SK-MEL-5 (cell line): ENCODE data around the gene SLC35F5. TPM values are rescaled to one million over a fixed set of nuclear protein-coding genes. Genes with fewer than 3 reads are reported as not detected.
"Not testable (repeated sequence)": the region's sequence is repeated elsewhere in the genome, so short reads cannot be mapped to it uniquely, and the experiment has no call there.

Experiments used
- DNase-seq: peaks from one replicate; pipeline ENCODE4 v3.0.0-alpha.2; 2016; ENCODE audit warnings: low read depth, low spot score
- in situ Hi-C: cut with HindIII; loops from 2 replicates; pipeline ENCODE4 v1.10.0; 2016; ENCODE audit warnings: low sequenced_read_pairs, high pct_unique_total_duplicates, low pct_unique_long_range_greater_than_20kb
- polyA plus RNA-seq, 2 experiments: library from polyadenylated mRNA; depleted of rRNA; stranded (reverse); fragments of >200 nt; gene quantifications; 2 replicates each; pipeline ENCODE4 v1.2.3, GENCODE V29; 2015
- total RNA-seq: library from RNA; depleted of rRNA; stranded (reverse); fragments of >200 nt; shearing (Covaris generic); gene quantifications from 2 replicates; pipeline ENCODE4 v1.2.3, GENCODE V29; 2014; rRNA removed

The SLC35F5 gene, protein sequence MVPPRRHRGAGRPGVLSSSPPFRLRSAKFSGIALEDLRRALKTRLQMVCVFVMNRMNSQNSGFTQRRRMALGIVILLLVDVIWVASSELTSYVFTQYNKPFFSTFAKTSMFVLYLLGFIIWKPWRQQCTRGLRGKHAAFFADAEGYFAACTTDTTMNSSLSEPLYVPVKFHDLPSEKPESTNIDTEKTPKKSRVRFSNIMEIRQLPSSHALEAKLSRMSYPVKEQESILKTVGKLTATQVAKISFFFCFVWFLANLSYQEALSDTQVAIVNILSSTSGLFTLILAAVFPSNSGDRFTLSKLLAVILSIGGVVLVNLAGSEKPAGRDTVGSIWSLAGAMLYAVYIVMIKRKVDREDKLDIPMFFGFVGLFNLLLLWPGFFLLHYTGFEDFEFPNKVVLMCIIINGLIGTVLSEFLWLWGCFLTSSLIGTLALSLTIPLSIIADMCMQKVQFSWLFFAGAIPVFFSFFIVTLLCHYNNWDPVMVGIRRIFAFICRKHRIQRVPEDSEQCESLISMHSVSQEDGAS
- total RNA-seq = 117 and 133 TPM in 2 replicates
- 41.0 and 50.1 TPM in 2 replicates for polyA plus RNA-seq (2015; cell fraction: cytosol; rRNA removed)
- polyA plus RNA-seq (2015; cell fraction: nucleus; rRNA removed) = 76.4 and 87.4 TPM in 2 replicates

DNA sequence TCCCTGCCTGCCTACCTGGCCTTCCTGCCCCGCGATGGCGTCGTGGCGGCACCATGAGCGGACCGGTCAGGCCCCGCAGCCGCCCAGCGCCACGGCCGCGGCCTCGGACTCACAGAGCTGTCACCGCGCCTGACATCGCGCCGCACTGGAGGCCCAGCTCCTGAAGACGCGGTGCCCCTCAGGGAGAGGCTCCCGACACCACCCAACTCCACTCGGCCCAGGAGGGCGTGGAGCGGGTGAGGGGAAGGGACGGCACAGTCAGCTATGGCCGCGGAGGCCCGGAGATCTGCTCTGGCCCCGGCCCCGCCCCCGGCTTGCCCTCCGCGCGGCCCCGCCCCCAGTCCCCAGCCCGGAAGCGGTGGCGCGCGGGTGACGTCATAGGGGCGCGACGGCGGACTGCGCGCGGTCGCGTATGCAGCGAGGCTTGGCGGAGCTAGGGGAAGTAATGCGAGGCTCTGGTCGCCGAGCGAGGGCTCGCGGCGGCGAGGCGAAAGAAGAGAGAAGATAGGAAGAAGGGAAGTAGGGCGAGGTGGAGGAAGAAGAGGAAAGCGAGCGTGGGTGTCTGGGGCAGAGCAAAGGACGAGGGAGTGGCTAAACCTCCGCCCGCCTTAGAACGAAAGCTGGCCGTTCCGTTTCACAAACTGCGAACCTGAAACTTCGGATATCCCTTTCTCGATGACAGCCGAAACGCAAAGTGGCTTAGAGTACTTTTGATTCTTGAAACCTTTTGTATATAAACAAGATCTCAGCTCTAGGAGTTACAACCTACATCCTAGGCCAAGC, at the start of gene SLC35F5:
Gene SLC35F5, minus strand, starts transcription at position 288 of the 783 bp plus-strand sequence. Its CDS starts 233 bp downstream, at position 55.
- peak; percentile 82 for DNase-seq
- in situ Hi-C loops = no loop called here

DNA sequence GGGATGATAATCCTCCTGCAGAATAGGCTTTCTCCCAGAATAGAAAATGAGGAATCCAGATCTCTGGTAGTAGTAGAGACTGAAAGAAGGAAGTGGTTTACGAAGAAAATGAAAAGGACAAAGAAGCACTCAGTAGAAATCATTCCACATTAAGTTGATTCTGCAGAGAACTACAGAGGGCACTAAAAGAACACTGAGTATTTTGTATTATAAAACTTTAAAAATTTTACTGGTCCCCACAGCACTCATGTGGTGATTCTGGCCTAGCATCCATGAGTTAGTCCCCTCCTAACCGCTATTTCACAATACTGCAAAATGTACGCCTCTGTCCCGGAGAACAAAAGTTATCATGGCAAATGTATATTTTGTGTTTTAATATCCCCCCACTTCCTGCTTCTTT, 42.9 kb upstream of the SLC35F5 start:
- peak; percentile 75 for DNase-seq
- in situ Hi-C loops = no loop called here

DNA sequence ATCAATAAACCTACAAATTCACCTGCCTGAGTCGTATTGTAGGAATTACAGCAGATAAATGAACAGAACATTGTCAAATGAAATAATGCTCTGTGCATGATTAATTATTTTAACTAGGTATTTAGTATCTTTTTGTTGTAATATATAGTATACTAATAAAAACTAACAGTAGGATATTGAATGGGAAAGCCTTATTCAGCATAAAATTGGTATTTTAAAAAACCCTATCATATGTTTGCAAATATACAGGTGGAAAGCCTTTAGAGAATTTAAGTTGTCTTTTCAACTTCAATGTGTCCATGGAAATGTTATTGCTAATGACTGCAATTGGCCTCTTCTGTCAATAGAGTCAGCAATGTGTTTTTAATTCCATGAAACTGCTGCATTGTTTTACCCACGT, 40.8 kb upstream of the SLC35F5 start:
- in situ Hi-C loops = no loop called here

DNA sequence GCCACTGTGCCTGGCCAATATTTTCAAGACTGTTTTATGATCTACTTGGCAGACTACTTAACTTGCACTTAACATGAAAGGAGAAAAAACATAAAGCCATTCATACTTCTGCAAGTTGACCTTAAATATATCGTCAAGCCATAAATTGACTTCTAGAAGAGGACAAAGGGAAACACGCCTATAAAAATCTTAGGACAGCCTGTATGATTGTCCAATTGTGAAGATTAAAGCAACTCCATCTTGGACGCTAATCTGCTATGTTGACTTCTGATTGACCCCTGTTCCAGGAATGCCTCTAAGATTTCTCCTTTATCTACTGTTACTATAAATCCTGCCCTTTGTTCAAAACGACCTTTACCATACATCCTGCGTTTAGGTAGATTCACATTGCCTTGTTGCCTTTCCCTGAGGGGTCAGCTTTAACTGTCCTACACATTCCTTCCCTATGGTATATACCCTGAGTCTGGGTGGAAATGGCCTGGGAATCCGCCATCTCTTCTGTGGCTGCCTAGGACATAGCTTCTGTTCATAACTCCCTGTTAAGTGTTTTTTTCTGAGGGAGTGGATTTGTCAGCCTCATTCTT, 40.2 kb upstream of the SLC35F5 start:
- in situ Hi-C loops = no loop called here
- DNase-seq = no peak

More for the DNA sequence above, 40.8 kb upstream of the SLC35F5 start:
- no peak for DNase-seq

DNA sequence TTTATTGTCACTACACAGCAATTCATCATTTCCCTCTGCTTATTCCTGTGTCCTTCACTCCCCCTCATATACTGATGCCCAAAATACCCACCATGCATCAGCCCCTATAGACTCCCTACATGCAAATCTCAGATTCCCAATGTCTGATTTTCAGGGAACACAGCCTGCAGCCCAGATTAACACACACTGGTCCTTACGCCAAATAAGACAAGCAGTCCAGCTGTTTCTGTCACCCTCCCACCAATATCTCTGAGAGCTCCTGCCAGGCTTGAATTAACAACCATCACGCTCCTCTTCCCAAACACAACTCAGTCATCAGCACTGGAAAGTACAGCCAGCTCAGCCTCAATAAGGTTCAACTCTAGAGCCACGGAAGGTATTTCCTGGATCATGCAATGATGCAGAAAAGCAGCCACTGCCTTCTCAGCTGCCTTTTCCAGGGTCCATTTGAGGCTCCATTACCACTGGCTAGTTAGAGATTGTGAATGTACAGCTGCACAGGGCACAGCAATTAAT, 39.0 kb upstream of the SLC35F5 start:
- in situ Hi-C loops = no loop called here
- DNase-seq = no peak

DNA sequence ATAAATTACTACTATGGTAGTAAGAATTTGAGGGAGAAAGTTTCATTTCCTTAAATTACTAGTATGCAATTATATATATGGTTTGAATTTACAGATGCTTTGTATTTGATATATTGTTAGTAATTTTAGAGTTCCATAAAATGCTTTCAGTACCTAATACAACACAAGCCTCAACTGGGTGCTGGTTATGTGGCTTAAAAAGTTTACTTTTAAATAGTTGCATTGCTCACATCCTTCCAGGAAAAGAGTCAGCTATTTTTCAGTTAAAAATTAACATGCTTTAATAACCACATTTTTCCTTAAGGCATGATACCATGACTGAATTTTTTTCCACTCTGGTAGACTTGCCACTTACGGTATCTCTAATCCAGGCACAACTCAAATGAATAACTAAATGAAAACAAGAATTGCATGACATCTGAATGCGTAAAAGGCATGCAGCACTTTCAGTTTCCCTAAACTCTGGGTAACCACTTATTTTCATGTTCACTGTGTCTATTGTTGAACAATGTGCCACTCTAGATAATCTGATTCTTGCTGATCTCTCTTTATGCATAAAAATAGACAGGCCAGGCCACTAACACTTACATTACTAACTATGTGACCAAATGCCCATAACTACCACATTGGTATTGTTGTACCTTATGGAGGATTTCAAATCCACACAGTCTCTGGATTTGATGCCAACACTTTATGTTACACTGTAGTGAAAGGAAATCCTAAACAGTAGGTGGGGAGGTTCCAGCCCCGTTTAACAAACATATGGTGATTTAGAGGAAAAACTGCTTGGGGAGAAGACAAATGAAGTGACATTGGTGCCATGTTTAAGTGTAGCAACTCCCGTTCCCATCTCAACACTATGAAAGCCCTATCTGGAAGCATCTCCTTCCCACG, 35.5 kb upstream of the SLC35F5 start:
- DNase-seq = peak; percentile 16
- in situ Hi-C loops = no loop called here

DNA sequence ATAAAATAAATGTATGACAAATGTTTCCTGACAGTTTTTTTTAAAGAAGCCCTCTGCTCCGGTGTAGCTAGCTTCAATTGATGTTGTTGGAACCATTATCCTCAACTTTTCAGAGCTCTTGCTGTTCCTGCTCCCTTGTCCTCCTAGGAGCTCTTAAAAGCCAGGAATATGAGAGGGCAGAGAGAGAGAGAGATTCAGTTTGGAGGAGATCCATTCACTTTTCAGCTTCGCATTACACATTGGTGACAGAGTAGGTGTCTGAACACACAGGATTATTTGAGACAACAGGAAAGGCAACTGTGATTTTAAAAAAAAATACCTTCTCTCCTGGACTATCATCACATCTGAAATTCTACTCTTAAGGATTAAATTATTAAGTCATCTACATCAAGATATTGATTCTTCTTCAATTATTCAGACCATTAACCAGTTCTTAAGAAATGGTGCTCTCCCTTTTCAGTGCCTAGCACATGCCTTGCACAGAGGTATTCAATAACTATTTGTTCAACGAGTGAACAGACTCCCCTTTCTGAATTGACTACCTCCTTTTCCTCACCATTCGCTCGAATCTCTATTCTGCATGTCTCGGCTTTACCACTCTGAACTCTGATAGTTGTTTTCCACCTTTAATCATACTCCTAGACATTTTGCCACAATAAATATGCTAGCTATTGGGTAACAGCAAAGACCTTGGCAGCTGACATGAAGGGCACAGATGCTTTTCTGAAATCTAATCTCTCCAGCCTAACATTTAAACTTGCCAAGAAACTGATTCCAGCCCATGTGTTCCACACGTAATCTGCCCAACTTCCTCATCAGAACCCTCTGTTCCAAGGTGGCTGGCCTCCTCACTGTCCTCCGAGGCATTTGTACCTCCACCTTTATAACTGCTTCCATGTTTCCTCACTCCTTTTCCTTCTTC, 28.6 kb upstream of the SLC35F5 start:
- in situ Hi-C loops = no loop called here
- DNase-seq = no peak

DNA sequence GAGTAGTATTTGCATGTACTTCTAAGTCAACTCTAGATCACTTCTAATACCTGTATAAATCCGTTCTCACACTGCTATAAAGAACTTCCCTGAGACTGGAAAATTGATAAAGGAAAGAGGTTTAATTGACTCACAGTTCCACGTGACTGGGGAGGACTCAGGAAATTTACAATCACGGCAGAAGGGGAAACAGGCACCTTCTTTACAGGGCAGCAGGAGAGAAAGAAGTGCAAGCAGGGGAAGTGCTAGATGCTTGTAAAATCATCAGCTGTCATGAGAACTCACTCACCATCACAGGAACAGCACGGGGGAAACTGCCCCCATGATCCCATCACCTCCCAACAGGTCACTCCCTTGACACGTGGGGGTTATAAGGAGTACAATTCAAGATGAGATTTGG, 24.0 kb upstream of the SLC35F5 start:
- in situ Hi-C loops = no loop called here
- peak; percentile 5 for DNase-seq

DNA sequence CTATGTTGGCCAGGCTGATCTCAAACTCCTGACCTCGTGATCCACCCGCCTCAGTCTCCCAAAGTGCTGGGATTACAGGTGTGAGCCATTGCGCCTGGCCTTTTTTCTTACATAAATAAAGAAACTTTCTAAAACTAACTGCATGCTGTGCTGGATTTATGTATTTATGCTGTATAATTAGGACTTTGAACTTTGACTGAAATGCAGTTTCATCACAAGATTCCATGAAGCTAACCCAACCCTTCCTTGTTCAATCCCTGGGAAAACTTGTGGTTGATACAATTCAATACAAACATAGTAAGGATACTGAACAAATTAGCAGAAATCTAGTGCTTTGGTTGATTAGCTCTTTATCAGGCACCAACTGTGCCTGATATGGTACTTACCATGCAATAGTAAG, 20.9 kb upstream of the SLC35F5 start:
- in situ Hi-C loops = no loop called here
- no peak for DNase-seq

DNA sequence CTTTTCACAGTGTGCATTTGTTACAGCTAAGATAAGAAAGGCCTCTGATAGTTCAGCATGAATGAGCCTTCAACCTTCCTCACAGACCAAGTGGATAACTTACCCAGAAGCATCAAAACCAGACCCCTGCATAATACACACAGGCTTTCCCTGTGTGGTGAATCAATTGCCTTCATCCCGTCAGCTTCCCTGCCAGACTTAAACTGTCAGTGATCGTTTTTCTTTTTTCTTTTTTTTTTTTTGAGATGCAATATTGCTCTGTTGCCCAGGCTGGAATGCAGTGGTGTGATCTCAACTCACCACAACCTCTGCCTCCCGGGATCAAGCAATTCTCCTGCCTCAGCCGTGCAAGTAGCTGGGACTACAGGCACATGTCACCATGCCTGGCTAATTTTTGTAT, 20.5 kb upstream of the SLC35F5 start:
- in situ Hi-C loops = no loop called here
- no peak for DNase-seq

DNA sequence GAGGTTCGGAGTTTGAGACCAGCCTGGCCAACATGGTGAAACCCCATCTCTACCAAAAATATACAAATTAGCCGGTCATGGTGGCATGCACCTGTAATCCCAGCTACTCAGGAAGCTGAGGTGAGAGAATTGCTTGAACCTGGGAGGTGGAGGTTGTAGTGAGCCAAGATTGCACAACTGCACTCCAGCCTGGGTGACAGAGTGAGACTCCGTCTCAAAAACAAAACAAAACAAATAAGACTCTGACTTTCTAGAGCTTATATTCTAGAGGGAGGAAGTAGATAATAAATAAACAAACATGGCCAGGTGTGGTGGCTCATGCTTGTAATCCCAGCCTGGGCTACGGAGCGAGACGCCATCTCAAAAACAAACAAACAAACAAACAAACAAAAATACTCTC, 18.2 kb upstream of the SLC35F5 start:
- DNase-seq, in situ Hi-C loops: not testable (repeated sequence)

DNA sequence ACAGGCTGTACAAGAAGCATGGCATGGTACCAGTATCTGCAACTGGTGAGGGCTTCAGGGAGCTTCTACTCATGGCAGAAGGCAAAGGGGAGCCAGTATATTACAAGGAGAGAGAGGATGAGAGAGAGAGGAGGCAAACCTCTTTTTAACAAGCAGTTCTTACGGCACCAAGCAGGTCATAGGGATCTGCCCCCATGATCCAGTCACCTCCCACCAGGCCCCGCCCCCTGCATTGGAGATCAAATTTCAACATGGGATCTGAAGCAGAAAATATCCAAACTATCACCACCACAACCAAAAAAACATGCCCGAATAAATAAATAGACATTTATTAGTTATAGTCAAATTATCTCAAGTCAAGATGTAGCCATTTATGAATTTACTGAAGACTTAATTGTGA, 14.5 kb upstream of the SLC35F5 start:
- in situ Hi-C loops = no loop called here
- no peak for DNase-seq

DNA sequence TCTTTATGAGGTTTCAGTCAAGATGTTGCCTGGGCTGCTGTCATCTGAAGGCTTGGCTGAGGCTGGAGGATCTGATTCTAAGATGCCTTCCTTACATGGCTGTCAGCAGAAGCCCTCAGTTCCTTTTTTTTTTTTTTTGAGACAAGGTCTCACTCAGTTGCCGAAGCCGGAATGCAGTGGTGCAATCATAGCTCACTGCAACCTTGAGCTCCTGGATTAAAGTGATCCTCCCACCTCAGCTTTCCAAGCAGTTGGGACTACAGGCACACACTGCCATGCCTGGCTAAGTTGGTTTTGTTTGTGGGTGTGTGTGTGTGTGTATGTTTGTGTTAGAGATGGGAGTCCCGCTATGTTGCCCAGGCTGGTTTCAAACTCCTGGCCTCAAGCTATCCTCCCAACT, 13.1 kb upstream of the SLC35F5 start:
- DNase-seq = no peak
- in situ Hi-C loops = no loop called here

DNA sequence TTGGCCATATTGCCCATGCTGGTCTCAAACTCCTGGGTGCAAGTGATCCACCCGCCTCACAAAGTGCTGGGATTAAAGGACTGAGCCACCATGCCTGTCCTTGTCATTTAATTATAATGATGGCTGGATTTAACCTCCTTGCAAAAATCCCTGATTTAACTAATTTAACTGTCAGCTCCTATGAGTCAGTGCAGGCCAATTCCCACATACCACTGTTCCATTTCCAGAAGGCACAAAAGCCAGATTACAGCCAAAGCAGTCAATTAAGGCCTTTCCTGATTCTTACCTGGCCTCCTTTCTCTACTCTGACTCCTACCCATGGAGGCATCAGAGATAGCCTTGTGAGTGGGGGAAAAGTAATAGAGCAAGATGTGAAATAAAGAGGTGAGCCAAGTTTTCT, 12.3 kb upstream of the SLC35F5 start:
- in situ Hi-C loops = no loop called here
- no peak for DNase-seq

DNA sequence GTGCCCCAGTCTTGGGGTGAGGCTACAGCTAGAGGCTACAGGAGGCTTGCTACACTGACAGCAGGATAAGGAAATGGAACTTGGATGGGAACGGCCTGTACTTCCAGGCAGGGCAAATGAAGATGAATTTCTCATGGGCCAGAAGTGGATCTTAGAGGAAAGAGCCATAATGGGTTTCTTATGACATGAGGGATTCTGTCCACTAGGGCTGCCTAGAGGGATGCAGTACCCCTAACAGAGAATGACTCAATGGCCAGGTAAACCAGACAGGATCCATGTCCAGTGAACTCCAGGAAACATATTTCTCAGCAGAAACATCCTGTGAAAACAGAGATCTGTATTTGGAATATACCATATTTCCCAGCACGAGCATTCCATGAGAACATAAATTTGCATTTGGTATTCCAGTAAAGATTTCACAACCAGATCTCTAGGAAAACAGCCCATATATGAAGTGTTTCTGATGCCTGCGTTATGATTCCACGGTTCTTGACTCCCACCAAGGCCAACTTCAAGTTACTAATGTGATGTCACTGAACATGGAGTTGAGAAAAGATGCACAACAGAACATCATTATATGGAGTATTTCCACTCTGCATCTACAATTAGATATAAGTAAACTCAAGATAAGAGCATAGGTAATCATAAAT, 11.5 kb upstream of the SLC35F5 start:
- in situ Hi-C loops = no loop called here
- DNase-seq = no peak

DNA sequence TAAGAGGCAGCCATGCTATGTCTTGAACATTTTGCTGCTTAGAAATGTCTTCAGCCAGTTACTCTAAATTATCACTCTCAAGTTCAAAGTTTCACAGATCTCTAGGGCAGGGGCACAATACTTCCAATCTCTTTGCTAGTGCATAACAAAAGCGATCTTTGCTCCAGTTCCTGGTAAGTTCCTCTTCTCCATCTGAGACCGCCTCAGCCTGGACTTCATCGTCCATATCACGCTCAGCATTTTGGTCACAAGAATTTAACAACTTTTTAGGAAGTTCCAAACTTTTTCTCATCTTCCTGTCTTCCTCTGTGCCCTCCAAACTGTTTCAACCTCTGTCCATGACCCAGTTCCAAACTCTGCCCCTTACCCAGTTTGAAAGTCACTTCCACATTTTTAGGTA, 8.8 kb upstream of the SLC35F5 start:
- no peak for DNase-seq
- in situ Hi-C loops = no loop called here
